A673 (cell line): Measurements from ENCODE around the gene MKNK1.

Source experiments
- EZH2 ChIP-seq: fragments of 200-600 bp; sonication (generic); IDR thresholded peaks from 2 replicates; pipeline ENCODE4 v1.6.1; 2017; ENCODE audit warnings: borderline replicate concordance, low read depth, mild to moderate bottlenecking, mixed read lengths, antibody characterized with exemption, low read length; ENCODE audit not compliant: poor library complexity, severe bottlenecking
- TF ChIP-seq, protein P1 (sequence below): fragments of 300-800, 200-600 bp; sonication (generic); conservative IDR thresholded peaks from 2 replicates; pipeline ENCODE4 v1.5.1; 2017; ENCODE audit warnings: low read depth, mild to moderate bottlenecking, antibody characterized with exemption, low read length, moderate library complexity, mixed read lengths

DNA sequence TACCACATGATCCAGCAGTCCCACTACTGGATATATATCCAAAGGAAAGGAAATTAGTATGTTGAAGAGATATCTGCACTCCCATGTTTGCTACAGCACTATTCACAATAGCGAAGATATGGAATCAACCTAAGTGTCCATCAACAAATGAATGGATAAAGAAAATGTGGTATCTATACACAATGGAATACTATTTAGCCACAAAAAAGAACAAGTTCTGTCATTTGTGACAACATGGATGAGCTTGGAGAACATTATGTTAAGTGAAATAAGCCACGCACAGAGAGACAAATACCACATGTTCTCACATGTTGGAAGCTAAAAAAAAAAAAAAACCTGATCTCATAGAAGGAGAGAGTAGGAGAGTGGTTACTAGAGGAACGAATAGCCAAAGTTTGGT is 46.4 kb upstream of the MKNK1 start:
- TF ChIP-seq, protein P1, sequence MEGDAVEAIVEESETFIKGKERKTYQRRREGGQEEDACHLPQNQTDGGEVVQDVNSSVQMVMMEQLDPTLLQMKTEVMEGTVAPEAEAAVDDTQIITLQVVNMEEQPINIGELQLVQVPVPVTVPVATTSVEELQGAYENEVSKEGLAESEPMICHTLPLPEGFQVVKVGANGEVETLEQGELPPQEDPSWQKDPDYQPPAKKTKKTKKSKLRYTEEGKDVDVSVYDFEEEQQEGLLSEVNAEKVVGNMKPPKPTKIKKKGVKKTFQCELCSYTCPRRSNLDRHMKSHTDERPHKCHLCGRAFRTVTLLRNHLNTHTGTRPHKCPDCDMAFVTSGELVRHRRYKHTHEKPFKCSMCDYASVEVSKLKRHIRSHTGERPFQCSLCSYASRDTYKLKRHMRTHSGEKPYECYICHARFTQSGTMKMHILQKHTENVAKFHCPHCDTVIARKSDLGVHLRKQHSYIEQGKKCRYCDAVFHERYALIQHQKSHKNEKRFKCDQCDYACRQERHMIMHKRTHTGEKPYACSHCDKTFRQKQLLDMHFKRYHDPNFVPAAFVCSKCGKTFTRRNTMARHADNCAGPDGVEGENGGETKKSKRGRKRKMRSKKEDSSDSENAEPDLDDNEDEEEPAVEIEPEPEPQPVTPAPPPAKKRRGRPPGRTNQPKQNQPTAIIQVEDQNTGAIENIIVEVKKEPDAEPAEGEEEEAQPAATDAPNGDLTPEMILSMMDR = no peak
- no peak for TF ChIP-seq EZH2
